ENCODE results near the gene GPR143.
A peak's percentile ranks its signal among the peaks of the same experiment; 100 is the strongest.

GPR143 gene

GRCh38 chrX:9710332-9710731 lies 55.3 kb downstream of the GPR143 start:
- TF ChIP-seq TCF12 (IDR thresholded peaks at IDR 0.05; ENCODE audit: low read depth) (no peak), EP300 (IDR thresholded peaks at IDR 0.05; ENCODE audit: borderline replicate concordance) (no peak), MAX (IDR thresholded peaks at IDR 0.05) (no peak), TEAD4 (IDR thresholded peaks at IDR 0.05) (no peak), YY1 (IDR thresholded peaks at IDR 0.05; ENCODE audit: low read depth) (no peak), USF1 (IDR thresholded peaks at IDR 0.05) (no peak), NFIC (IDR thresholded peaks at IDR 0.05) (no peak), EGR1 (IDR thresholded peaks at IDR 0.05) (no peak)

GRCh38 chrX:9708923-9709553 lies 56.6 kb downstream of the GPR143 start:
- peak; percentile 84 for TF ChIP-seq RAD21 (IDR thresholded peaks at IDR 0.05; ENCODE audit: low read depth)
- no peak for TF ChIP-seq CREB1 (IDR thresholded peaks at IDR 0.05; ENCODE audit: low read depth)

- TF ChIP-seq YY1 (IDR thresholded peaks at IDR 0.05; ENCODE audit: low read depth) (no peak), ZBTB7A (IDR thresholded peaks at IDR 0.05; ENCODE audit: low read depth) (no peak), USF1 (IDR thresholded peaks at IDR 0.05) (no peak), FOXM1 (IDR thresholded peaks at IDR 0.05; ENCODE audit: borderline replicate concordance, low read depth) (no peak), TEAD4 (IDR thresholded peaks at IDR 0.05) (no peak), MAX (IDR thresholded peaks at IDR 0.05) (no peak), CEBPB (IDR thresholded peaks at IDR 0.05) (no peak)
These were observed 57.6 kb downstream of the GPR143 start for GRCh38 chrX:9708086-9708485.

GRCh38 chrX:9707306-9708033 lies 58.2 kb downstream of the GPR143 start:
- TF ChIP-seq CREB1 (IDR thresholded peaks at IDR 0.05; ENCODE audit: low read depth), result no peak
- no peak for TF ChIP-seq EP300 (IDR thresholded peaks at IDR 0.05; ENCODE audit: borderline replicate concordance)
- TF ChIP-seq FOXM1 (IDR thresholded peaks at IDR 0.05; ENCODE audit: borderline replicate concordance, low read depth), result no peak
- TF ChIP-seq TAF1 (IDR thresholded peaks at IDR 0.05; ENCODE audit: low read depth), result no peak
- no peak for TF ChIP-seq ZBTB7A (IDR thresholded peaks at IDR 0.05; ENCODE audit: low read depth)
- TF ChIP-seq REST (IDR thresholded peaks at IDR 0.05; ENCODE audit: low read depth), result no peak
- no peak for TF ChIP-seq YY1 (IDR thresholded peaks at IDR 0.05; ENCODE audit: low read depth)
- TF ChIP-seq USF1 (IDR thresholded peaks at IDR 0.05), result no peak
- TF ChIP-seq MAX (IDR thresholded peaks at IDR 0.05), result no peak
- TF ChIP-seq NFIC (IDR thresholded peaks at IDR 0.05), result no peak
- TF ChIP-seq TEAD4 (IDR thresholded peaks at IDR 0.05), result no peak
- no peak for TF ChIP-seq EGR1 (IDR thresholded peaks at IDR 0.05)
- no peak for TF ChIP-seq TCF12 (IDR thresholded peaks at IDR 0.05; ENCODE audit: low read depth)

GRCh38 chrX:9706421-9706820 lies 59.2 kb downstream of the GPR143 start:
- TF ChIP-seq MAX (IDR thresholded peaks at IDR 0.05) (no peak), TCF12 (IDR thresholded peaks at IDR 0.05; ENCODE audit: low read depth) (no peak), CREB1 (IDR thresholded peaks at IDR 0.05; ENCODE audit: low read depth) (no peak), FOXM1 (IDR thresholded peaks at IDR 0.05; ENCODE audit: borderline replicate concordance, low read depth) (no peak), EGR1 (IDR thresholded peaks at IDR 0.05) (no peak), NFIC (IDR thresholded peaks at IDR 0.05) (no peak)

GRCh38 chrX:9704876-9705465 lies 60.7 kb downstream of the GPR143 start:
- TF ChIP-seq MAX (IDR thresholded peaks at IDR 0.05) (no peak), YY1 (IDR thresholded peaks at IDR 0.05; ENCODE audit: low read depth) (no peak), NFIC (IDR thresholded peaks at IDR 0.05) (no peak), TCF12 (IDR thresholded peaks at IDR 0.05; ENCODE audit: low read depth) (no peak), RAD21 (IDR thresholded peaks at IDR 0.05; ENCODE audit: low read depth) (no peak), CEBPB (IDR thresholded peaks at IDR 0.05) (no peak), EP300 (IDR thresholded peaks at IDR 0.05; ENCODE audit: borderline replicate concordance) (no peak), TEAD4 (IDR thresholded peaks at IDR 0.05) (no peak), ZBTB7A (IDR thresholded peaks at IDR 0.05; ENCODE audit: low read depth) (no peak), REST (IDR thresholded peaks at IDR 0.05; ENCODE audit: low read depth) (no peak), USF1 (IDR thresholded peaks at IDR 0.05) (no peak), FOXM1 (IDR thresholded peaks at IDR 0.05; ENCODE audit: borderline replicate concordance, low read depth) (no peak), CREB1 (IDR thresholded peaks at IDR 0.05; ENCODE audit: low read depth) (no peak), TAF1 (IDR thresholded peaks at IDR 0.05; ENCODE audit: low read depth) (no peak), EGR1 (IDR thresholded peaks at IDR 0.05) (no peak)
